Neuronal stem cell (in vitro differentiated cells): ENCODE data around the gene GRXCR2.

ENCODE experiments used
- DNase-seq: peaks from one replicate; pipeline ENCODE4 v3.0.0-alpha.2; 2013; ENCODE audit warnings: low spot score
- H2AFZ ChIP-seq: one replicate; pipeline ENCODE4 v1.6.1; 2013; ENCODE audit warnings: mild to moderate bottlenecking, low read length, inconsistent platforms
- H2AK5ac ChIP-seq: 2 replicates; pipeline ENCODE4 v1.6.1; 2013; ENCODE audit warnings: low read depth, mild to moderate bottlenecking, inconsistent platforms, low read length, moderate library complexity, mixed read lengths
- H2BK120ac ChIP-seq: 2 replicates; pipeline ENCODE4 v1.6.1; 2013; ENCODE audit warnings: low read depth, mild to moderate bottlenecking, inconsistent platforms, low read length, moderate library complexity, mixed read lengths
- H2BK12ac ChIP-seq: one replicate; pipeline ENCODE4 v1.6.1; 2013; ENCODE audit warnings: low read length, inconsistent platforms
- H2BK15ac ChIP-seq: 2 replicates; pipeline ENCODE4 v1.6.1; 2013; ENCODE audit warnings: mild to moderate bottlenecking, low read length, inconsistent platforms, mixed read lengths
- H2BK5ac ChIP-seq: one replicate; pipeline ENCODE4 v1.6.1; 2013; ENCODE audit warnings: inconsistent platforms, mild to moderate bottlenecking, low read length, moderate library complexity
- H3K14ac ChIP-seq: one replicate; pipeline ENCODE4 v1.6.1; 2013; ENCODE audit warnings: low read length, inconsistent platforms
- H3K18ac ChIP-seq: 2 replicates; pipeline ENCODE4 v1.6.1; 2013; ENCODE audit warnings: low read length, inconsistent platforms
- H3K23ac ChIP-seq: 2 replicates; pipeline ENCODE4 v1.6.1; 2013; ENCODE audit warnings: low read depth, mild to moderate bottlenecking, mixed read lengths, low read length, inconsistent platforms; ENCODE audit not compliant: poor library complexity
- H3K27ac ChIP-seq: replicated peaks from 3 replicates; pipeline ENCODE4 v1.5.1; 2013; ENCODE audit warnings: low read length, inconsistent platforms
- H3K27me3 ChIP-seq, 3 experiments: 2 replicates each; pipeline ENCODE4 v1.6.1; 2013; ENCODE audit warnings: low read length in 3 of 3, mild to moderate bottlenecking in 2 of 3, inconsistent platforms in 1 of 3, low read depth in 1 of 3, mixed read lengths in 1 of 3, moderate library complexity in 1 of 3; ENCODE audit not compliant: control insufficient read depth in 3 of 3, insufficient read depth in 3 of 3
- H3K36me3 ChIP-seq, 2 donors: replicated peaks in 1 of 2; 2 replicates each; pipeline ENCODE4 v1.6.1; 2013; ENCODE audit warnings: low read length in 2 of 2; ENCODE audit not compliant: control insufficient read depth in 2 of 2, insufficient read depth in 2 of 2
- H3K4ac ChIP-seq: 2 replicates; pipeline ENCODE4 v1.6.1; 2013; ENCODE audit warnings: inconsistent platforms, mild to moderate bottlenecking, low read length, moderate library complexity
- H3K4me1 ChIP-seq, 2 donors: 1 replicate in 1 of 2; 2 replicates in 1 of 2; pipeline ENCODE4 v1.6.1; 2013; ENCODE audit warnings: low read length in 2 of 2, low read depth in 1 of 2; ENCODE audit not compliant: control insufficient read depth in 2 of 2, insufficient read depth in 1 of 2
- H3K4me2 ChIP-seq: one replicate; pipeline ENCODE4 v1.6.1; 2013; ENCODE audit warnings: mild to moderate bottlenecking, low read length, inconsistent platforms; ENCODE audit not compliant: insufficient read depth, poor library complexity, severe bottlenecking
- H3K4me3 ChIP-seq, 2 donors: 2 replicates each; pipeline ENCODE4 v1.5.1; 2013; ENCODE audit warnings: low read length in 2 of 2, mild to moderate bottlenecking in 2 of 2, inconsistent platforms in 1 of 2, moderate library complexity in 1 of 2
- H3K79me1 ChIP-seq: one replicate; pipeline ENCODE4 v1.6.1; 2013; ENCODE audit warnings: low read depth, mild to moderate bottlenecking, inconsistent platforms, low read length, moderate library complexity
- H3K9ac ChIP-seq: one replicate; pipeline ENCODE4 v1.6.1; 2013; ENCODE audit warnings: mild to moderate bottlenecking, low read depth, low read length, inconsistent platforms; ENCODE audit not compliant: poor library complexity
- H3K9me3 ChIP-seq, 2 donors: replicated peaks in 1 of 2; 2 replicates each; pipeline versions ENCODE3 to v1.6.1; 2013; ENCODE audit warnings: low read length in 2 of 2, mild to moderate bottlenecking in 2 of 2, inconsistent platforms in 1 of 2, low read depth in 1 of 2, mixed read lengths in 1 of 2, moderate library complexity in 1 of 2; ENCODE audit not compliant: control insufficient read depth in 2 of 2, insufficient read depth in 1 of 2
- H4K8ac ChIP-seq: one replicate; pipeline ENCODE4 v1.6.1; 2013; ENCODE audit warnings: low read depth, mild to moderate bottlenecking, inconsistent platforms, low read length, moderate library complexity
- H4K91ac ChIP-seq: one replicate; pipeline ENCODE4 v1.6.1; 2013; ENCODE audit warnings: low read length, low read depth, mild to moderate bottlenecking, inconsistent platforms; ENCODE audit not compliant: poor library complexity
- WGBS, 2 donors: extraction: QIAGEN DNeasy Blood & Tissue Kit; methylation state at CpG; one replicate each; pipeline ENCODE4 v1.1.7; 2013; ENCODE audit warnings: missing lambda C conversion rate in 2 of 2, mixed read lengths in 1 of 2; ENCODE audit not compliant: insufficient read length in 2 of 2, insufficient replicate concordance in 1 of 2; ENCODE audit errors: extremely low coverage in 2 of 2; 5-methylcytosine and 5-hydroxymethylcytosine counted together

Gene GRXCR2

DNA sequence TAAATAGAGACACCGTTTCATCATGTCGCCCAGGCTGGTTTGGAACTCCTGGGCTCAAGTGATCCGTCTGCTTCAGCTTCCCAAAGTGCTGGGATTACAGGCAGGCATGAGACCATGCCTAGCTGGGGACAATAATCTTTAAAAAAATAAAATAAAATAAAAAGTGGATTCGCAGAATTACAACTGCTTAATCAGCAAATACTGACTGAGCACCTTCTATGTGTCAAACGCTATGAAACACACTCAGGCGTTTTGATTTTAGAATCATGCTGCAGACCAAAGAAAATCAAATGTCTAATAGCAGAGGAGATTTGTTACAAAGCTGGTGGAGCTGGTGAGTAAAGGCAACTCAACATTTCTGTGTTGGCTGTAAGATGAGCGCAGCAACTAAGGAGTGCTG, 40.9 kb upstream of the GRXCR2 start:
- no peak overlapping the region for H3K14ac ChIP-seq
- no peak for DNase-seq
- H3K79me1 ChIP-seq, result no peaks in the 10 kb centered on the region
- peaks cover 0 to 7% of the 10 kb centered on the region in 2 donors for H3K4me1 ChIP-seq
- WGBS, 2 donors, result no CpG with 5 or more reads among the region's 7 CpGs
- H2AK5ac ChIP-seq, result no peak overlapping the region
- no peak overlapping the region for H3K23ac ChIP-seq
- H3K4ac ChIP-seq, result no peak overlapping the region
- no peak overlapping the region for H2BK120ac ChIP-seq
- H3K36me3 ChIP-seq, result no peaks in the 10 kb centered on the region
- H2BK15ac ChIP-seq, result no peak overlapping the region
- H3K18ac ChIP-seq, result no peak overlapping the region
- no peak overlapping the region for H2AFZ ChIP-seq
- no peak overlapping the region for H2BK12ac ChIP-seq
- no peaks in the 10 kb centered on the region for H3K27me3 ChIP-seq
- H4K8ac ChIP-seq, result no peak overlapping the region
- no peaks in the 10 kb centered on the region for H3K9me3 ChIP-seq
- no peak overlapping the region for H3K27ac ChIP-seq
- no peak overlapping the region for H3K9ac ChIP-seq
- H4K91ac ChIP-seq, result no peak overlapping the region
- no peak overlapping the region for H3K4me3 ChIP-seq
- H3K4me2 ChIP-seq, result no peak overlapping the region
- H2BK5ac ChIP-seq, result no peak overlapping the region

DNA sequence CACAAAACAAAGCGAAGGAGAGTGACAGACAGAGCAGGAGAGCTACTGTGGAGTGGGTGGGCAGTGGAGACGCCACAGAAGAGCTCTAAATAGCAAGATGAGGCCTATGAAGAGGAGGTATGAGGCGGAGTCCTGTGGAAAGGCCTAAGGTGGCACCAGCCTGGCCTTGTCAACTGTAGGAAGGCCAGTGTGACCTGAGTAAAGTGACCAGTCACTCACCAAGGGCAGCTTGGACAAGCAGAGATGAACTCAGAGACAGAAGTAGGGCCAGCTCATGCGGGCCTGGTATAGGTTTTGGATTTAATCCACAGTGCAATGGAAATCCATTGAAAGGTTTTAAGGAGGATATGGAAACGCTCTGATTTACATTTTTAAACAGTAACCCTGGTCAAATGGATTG, 39.8 kb upstream of the GRXCR2 start:
- Histone ChIP-seq H3K4me1 (peaks cover 0 to 5% of the 10 kb centered on the region in 2 donors), H3K23ac (no peak overlapping the region), H2BK120ac (no peak overlapping the region), H2AK5ac (no peak overlapping the region), H3K18ac (no peak overlapping the region), H3K27ac (no peak overlapping the region), H3K9me3 (no peaks in the 10 kb centered on the region), H3K4me2 (no peak overlapping the region), H2AFZ (no peak overlapping the region), H3K27me3 (no peaks in the 10 kb centered on the region), H4K8ac (no peak overlapping the region), H3K79me1 (no peaks in the 10 kb centered on the region), H4K91ac (no peak overlapping the region), H3K4me3 (no peak overlapping the region), H2BK15ac (no peak overlapping the region), H2BK12ac (no peak overlapping the region), H3K36me3 (no peaks in the 10 kb centered on the region), H3K14ac (no peak overlapping the region), H3K9ac (no peak overlapping the region), H3K4ac (no peak overlapping the region), H2BK5ac (no peak overlapping the region)
- DNase-seq, result no peak
- WGBS, 2 donors, result no CpG with 5 or more reads among the region's 5 CpGs

DNA sequence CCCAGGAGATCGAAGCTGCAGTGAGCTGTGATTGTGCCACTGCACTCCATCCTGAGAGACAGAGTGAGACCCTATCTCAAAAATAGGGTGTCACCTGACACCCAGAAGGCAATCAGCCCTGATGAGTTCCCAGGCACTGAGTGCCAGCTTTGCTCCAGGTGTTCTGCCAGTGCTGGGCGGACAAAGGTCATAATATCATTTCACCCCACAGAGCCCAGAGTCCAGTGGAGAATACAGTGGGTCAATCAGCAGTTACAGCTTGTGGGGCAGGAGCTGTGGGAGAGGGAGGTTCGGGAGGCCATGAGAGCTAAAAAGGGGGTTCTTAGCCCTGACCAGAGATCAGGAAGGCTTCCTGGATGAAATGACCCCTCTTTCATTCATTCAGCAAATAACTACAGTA, 39.2 kb upstream of the GRXCR2 start:
- H4K91ac ChIP-seq, result no peak overlapping the region
- H3K23ac ChIP-seq, result no peak overlapping the region
- H2BK15ac ChIP-seq, result no peak overlapping the region
- H3K27ac ChIP-seq, result no peak overlapping the region
- H4K8ac ChIP-seq, result no peak overlapping the region
- no peaks in the 10 kb centered on the region for H3K36me3 ChIP-seq
- H3K4ac ChIP-seq, result no peak overlapping the region
- no peak overlapping the region for H2BK12ac ChIP-seq
- no CpG with 5 or more reads among the region's 3 CpGs for WGBS, 2 donors
- H3K14ac ChIP-seq, result no peak overlapping the region
- H3K9me3 ChIP-seq, result no peaks in the 10 kb centered on the region
- no peak overlapping the region for H3K18ac ChIP-seq
- no peak for DNase-seq
- H3K4me2 ChIP-seq, result no peak overlapping the region
- no peak overlapping the region for H3K9ac ChIP-seq
- H3K27me3 ChIP-seq, result no peaks in the 10 kb centered on the region
- no peak overlapping the region for H3K4me3 ChIP-seq
- H3K79me1 ChIP-seq, result no peaks in the 10 kb centered on the region
- H2AK5ac ChIP-seq, result no peak overlapping the region
- no peak overlapping the region for H2BK120ac ChIP-seq
- peaks cover 0 to 4% of the 10 kb centered on the region in 2 donors for H3K4me1 ChIP-seq
- H2BK5ac ChIP-seq, result no peak overlapping the region
- no peak overlapping the region for H2AFZ ChIP-seq

DNA sequence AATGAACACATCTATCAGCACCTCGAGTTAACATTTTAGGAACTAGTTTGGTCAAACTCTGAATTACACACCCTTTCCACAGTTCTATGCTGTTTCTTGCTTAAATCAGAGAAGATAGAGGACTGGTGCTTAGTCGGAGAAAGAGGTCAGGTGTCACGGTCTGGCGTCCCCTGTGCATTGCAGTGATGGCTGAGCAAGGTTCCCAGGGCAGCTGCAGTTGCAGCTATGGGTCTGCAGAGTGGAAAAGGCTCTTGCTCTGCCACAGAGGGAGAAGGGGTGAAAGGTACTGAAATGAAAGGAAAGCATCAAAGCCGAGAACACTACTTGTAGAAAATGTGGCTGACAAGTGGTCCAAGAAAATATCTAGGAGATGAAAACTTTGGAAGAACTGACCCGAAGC, 38.4 kb upstream of the GRXCR2 start:
- no peak overlapping the region for H2AK5ac ChIP-seq
- H3K36me3 ChIP-seq, result no peaks in the 10 kb centered on the region
- no peak overlapping the region for H3K4me2 ChIP-seq
- no peaks in the 10 kb centered on the region for H3K27me3 ChIP-seq
- H3K27ac ChIP-seq, result no peak overlapping the region
- H3K9ac ChIP-seq, result no peak overlapping the region
- no peak overlapping the region for H3K18ac ChIP-seq
- H2BK12ac ChIP-seq, result no peak overlapping the region
- H4K8ac ChIP-seq, result no peak overlapping the region
- no peak overlapping the region for H4K91ac ChIP-seq
- DNase-seq, result no peak
- no peak overlapping the region for H3K4ac ChIP-seq
- no CpG with 5 or more reads among the region's 6 CpGs for WGBS, 2 donors
- peaks cover 0 to 2% of the 10 kb centered on the region in 2 donors for H3K4me1 ChIP-seq
- H2BK5ac ChIP-seq, result no peak overlapping the region
- no peak overlapping the region for H2BK15ac ChIP-seq
- H2AFZ ChIP-seq, result no peak overlapping the region
- H3K79me1 ChIP-seq, result no peaks in the 10 kb centered on the region
- no peak overlapping the region for H3K23ac ChIP-seq
- no peaks in the 10 kb centered on the region for H3K9me3 ChIP-seq
- no peak overlapping the region for H2BK120ac ChIP-seq
- no peak overlapping the region for H3K4me3 ChIP-seq
- H3K14ac ChIP-seq, result no peak overlapping the region
